ENCODE measurements around the gene CHRNA5. TPM values are rescaled to one million over a fixed set of nuclear protein-coding genes. Genes with fewer than 3 reads are reported as not detected.

The CHRNA5 gene
- 9.5 and 17.7 TPM in 2 replicates for total RNA-seq (2011; cell fraction: chromatin; rRNA removed; ENCODE audit: low replicate concordance)
- 5.2 and 8.6 TPM in 2 replicates for total RNA-seq (2011; cell fraction: nucleolus; rRNA removed)
- total RNA-seq (2011; cell fraction: nucleoplasm; rRNA removed), result 8.6 and 12.1 TPM in 2 replicates
- total RNA-seq (2014; rRNA removed) (6.0 and 6.5 TPM in 2 replicates), total RNA-seq (2014; rRNA removed; fragmentation: Illumina TruSeq; extraction: Trizol) (16.1 and 17.3 TPM in 2 replicates), total RNA-seq (2015; rRNA removed; fragmentation: Illumina TruSeq; extraction: Trizol) (8.0 and 11.0 TPM in 2 replicates), total RNA-seq (2021) (13.4 and 14.9 TPM in 2 replicates), polyA plus RNA-seq (2011; rRNA removed) (6.1 and 13.6 TPM in 2 replicates), polyA plus RNA-seq (2014; fragmentation: Illumina TruSeq; extraction: Trizol) (11.4 and 12.4 TPM in 2 replicates), polyA plus RNA-seq (2014; fragmentation: Nextera tagmentation; extraction: Ambion mirVana) (1 to 10 TPM; 2.8 to 3.4 TPM), polyA plus RNA-seq (2014; rRNA removed) (7.1 and 11.7 TPM in 2 replicates), polyA minus RNA-seq (2011; rRNA and poly(A)+ RNA removed) (5.6 and 12.7 TPM in 2 replicates), Bru-seq, nascent RNA (percentile 67 among the genes with signal in this experiment), BruChase-seq, experiment 1, labeled RNA remaining after a 2-hour chase (percentile 59 among the genes with signal in this experiment), BruChase-seq, experiment 2, labeled RNA remaining after a 6-hour chase (percentile 58 among the genes with signal in this experiment)
- 2.1 and 3.9 TPM in 2 replicates for polyA plus RNA-seq (2011; cell fraction: cytosol; rRNA removed)
- 1.9 and 2.2 TPM in 2 replicates for polyA plus RNA-seq (2011; cell fraction: nucleus; rRNA removed)
- 7.2 and 12.4 TPM in 2 replicates for polyA plus RNA-seq (2012)
- polyA minus RNA-seq (2011; cell fraction: cytosol; rRNA and poly(A)+ RNA removed), result 2.1 and 4.4 TPM in 2 replicates
- polyA minus RNA-seq (2011; cell fraction: nucleus; rRNA and poly(A)+ RNA removed), result 1.1 and 1.3 TPM in 2 replicates
- long read RNA-seq, experiment 1, transcript CHRNA5-201 (6 exons, 3,623 nt), result major isoform, 6 of 32 reads
- long read RNA-seq, experiment 1, partial matches to known transcripts, result 14 of 32 reads
- long read RNA-seq, experiment 1, other reads (novel, unspliced or antisense), result 11 of 32 reads
- long read RNA-seq, experiment 2, partial matches to known transcripts, result 1 of 9 reads
- long read RNA-seq, experiment 2, other reads (novel, unspliced or antisense), result 8 of 9 reads
- long read RNA-seq, experiment 3, partial matches to known transcripts, result 3 of 6 reads
- long read RNA-seq, experiment 3, other reads (novel, unspliced or antisense), result 3 of 6 reads

- Histone ChIP-seq H4K20me1 (replicated peaks; ENCODE audit: control insufficient read depth, insufficient read depth, low read length) (no peaks in the 10 kb centered on the region), H3K4me1 (replicated peaks in 1 of 2; ENCODE audit: control insufficient read depth in 2 of 2, insufficient read depth in 2 of 2, low read length in 2 of 2) (peaks cover 8 to 22% of the 10 kb centered on the region in 2 experiments; a peak in 4 of 5 replicates), H2AFZ (ENCODE audit: low read depth, low read length) (peak within 1 kb of the TSS; percentile 85), H3K79me2 (ENCODE audit: control insufficient read depth, insufficient read depth, low read length) (peaks cover 4% of the 10 kb centered on the region; the same call in 2 of the 3 replicates), H3K9me1 (ENCODE audit: control insufficient read depth, insufficient read depth, low read length) (no peaks in the 10 kb centered on the region), H3K4me2 (ENCODE audit: insufficient read depth, low read length) (peak within 1 kb of the TSS; percentile 88), H3K27ac (ENCODE audit: extremely low read depth, low read depth, low read length) (peak within 1 kb of the TSS; percentile 57), H3K9me3 (replicated peaks; ENCODE audit: control insufficient read depth, insufficient read depth, low read depth, low read length) (no peaks in the 10 kb centered on the region), H3K9ac (ENCODE audit: insufficient read depth in 1 of 2, low read depth in 2 of 2, low read length in 2 of 2) (peak within 1 kb of the TSS; percentile 64 to 89), H3K4me3 (peak within 1 kb of the TSS; percentile 69), H3K36me3 (ENCODE audit: control insufficient read depth, insufficient read depth, low read length) (no peaks in the 10 kb centered on the region), H3K27me3 (ENCODE audit: control insufficient read depth in 2 of 2, insufficient read depth in 2 of 2, low read length in 2 of 2) (no peaks in the 10 kb centered on the region)
- DNase-seq (ENCODE audit: extremely low read depth in 1 of 4, low spot score in 3 of 4) (peak; percentile 90 to 95 (median 94)), ATAC-seq (peak; percentile 96), FAIRE-seq (peak; percentile 54)
- intact Hi-C loops (cut with micrococcal nuclease) (no loop called here), in situ Hi-C loops (cut with MboI) (no loop called here)
- BruUV-seq (replicated peaks), result no TSS peak
- under 1% methylated on average over 37 of the region's 75 CpGs for WGBS (ENCODE audit: insufficient coverage, low coverage, missing lambda C conversion rate)
- ChIA-PET CTCF (ENCODE audit: low intra/inter-chr PET ratio) (no interaction called here), POLR2A (interaction anchor here (0.6 to 5.4 kb wide), 10 partner anchors 10 to 196 kb away, joined by 3 to 62 read pairs (median 4); partner anchors contain the start of gene PSMA4)
- TF ChIP-seq ELF1 (tag; IDR thresholded peaks at IDR 0.05) (0 out of 2 replicates have a peak, but pooled peaks have one; percentile 36), FOSL1 (tag; conservative IDR thresholded peaks at IDR 0.05) (peak; percentile 43; the same call in 1 of the 2 replicates), NR0B1 (IDR thresholded peaks at IDR 0.05; ENCODE audit: partially characterized antibody) (no peak), THAP12 (CRISPR knock-in tag; IDR thresholded peaks at IDR 0.05) (peak; percentile 57; the same call in 1 of the 2 replicates), ETV5 (CRISPR knock-in tag; IDR thresholded peaks at IDR 0.05; ENCODE audit: low read depth) (peak; percentile 80; the same call in 1 of the 2 replicates), SFPQ (IDR thresholded peaks at IDR 0.05; ENCODE audit: low read depth, low read length) (no peak), TCF3 (CRISPR knock-in tag; IDR thresholded peaks at IDR 0.05) (peak; percentile 77), SAP30 (IDR thresholded peaks at IDR 0.05; ENCODE audit: borderline replicate concordance, insufficient read depth, low read depth, low read length, poor library complexity, severe bottlenecking) (peak; percentile 51)
Measured at GRCh38 chr15:78565097-78565950, at the start of gene CHRNA5. Gene CHRNA5, plus strand, starts transcription at chr15:78565520. Its CDS starts 200 bp downstream, at chr15:78565720.

All from K562 (cell line).